HPDE6-E6E7 (cell line): ENCODE results near the gene PLIN1.

Experiments
- DNase-seq: peaks from one replicate; pipeline ENCODE4 v3.0.0; 2011; ENCODE audit warnings: missing footprints; ENCODE audit errors: extremely low spot score

PLIN1 gene

DNA sequence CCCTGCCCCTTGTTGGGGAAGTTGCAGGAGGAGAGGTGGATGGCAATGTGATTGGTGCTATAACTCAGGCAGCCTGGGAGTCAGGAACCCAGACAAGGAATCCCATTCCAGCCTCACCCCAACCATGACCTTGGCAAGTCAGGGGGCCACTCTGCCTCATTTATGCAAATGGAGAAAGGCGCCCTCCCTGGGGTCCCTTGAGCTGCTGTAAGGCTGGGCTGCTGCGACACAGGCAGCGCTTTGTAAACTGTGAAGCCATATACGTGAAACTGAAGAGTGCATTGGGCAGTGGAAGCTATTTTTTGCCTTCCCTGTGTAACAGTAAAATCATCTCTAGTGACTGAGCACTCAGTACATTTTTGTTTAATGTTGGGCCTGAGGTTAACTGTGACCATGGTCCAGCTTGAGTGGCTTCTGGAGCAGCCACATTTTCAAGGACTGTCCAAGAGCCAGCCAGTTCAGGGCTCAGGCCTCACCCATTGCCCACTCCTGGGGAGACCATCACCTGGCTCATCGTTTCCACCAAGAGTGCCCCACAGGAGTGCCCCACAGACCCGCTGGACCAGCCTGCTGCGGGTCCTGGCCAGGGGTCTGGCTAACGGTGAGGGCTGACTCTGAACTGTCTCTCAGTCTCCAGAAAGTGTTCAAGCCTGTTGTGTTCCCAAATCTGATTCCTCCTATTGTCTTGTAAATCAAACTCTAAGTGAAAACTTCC is 51.8 kb downstream of the PLIN1 start:
- DNase-seq = no peak

DNA sequence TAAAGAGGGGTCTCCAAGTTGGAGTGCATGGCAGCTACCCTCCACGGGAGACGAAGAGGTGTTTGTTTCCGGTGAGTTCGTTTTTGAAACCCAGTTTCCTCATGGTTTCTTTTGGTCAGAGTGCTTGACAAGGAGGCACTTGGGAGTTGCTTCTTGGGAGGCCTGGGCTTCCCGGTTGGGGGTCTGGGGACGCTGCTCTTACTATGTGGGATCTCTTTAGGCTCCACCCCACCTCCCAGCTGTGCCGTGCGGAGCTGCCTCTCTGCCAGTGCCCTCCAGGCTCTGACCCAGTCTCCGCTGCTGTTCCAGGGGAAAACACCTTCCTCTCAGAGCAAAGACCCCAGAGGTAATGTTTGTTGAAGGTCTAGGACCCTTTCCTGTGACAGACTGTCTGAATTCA is 53.5 kb downstream of the PLIN1 start:
- DNase-seq = no peak

- DNase-seq = no peak
Measured at GRCh38 chr15:89623165-89623564, 56.0 kb downstream of the PLIN1 start.

- no peak for DNase-seq
Measured at GRCh38 chr15:89621547-89621946, 57.6 kb downstream of the PLIN1 start.

- no peak for DNase-seq
Measured at GRCh38 chr15:89616228-89616627, 62.9 kb downstream of the PLIN1 start.

- DNase-seq = no peak
Measured at GRCh38 chr15:89615135-89615534, 64.0 kb downstream of the PLIN1 start.
